ENCODE data around the gene SLC37A2. TPM values are rescaled to one million over a fixed set of nuclear protein-coding genes. Genes with fewer than 3 reads are reported as not detected.

The SLC37A2 gene
- total RNA-seq, 1 experiment from 2014 or later: 10.2 TPM

DNA sequence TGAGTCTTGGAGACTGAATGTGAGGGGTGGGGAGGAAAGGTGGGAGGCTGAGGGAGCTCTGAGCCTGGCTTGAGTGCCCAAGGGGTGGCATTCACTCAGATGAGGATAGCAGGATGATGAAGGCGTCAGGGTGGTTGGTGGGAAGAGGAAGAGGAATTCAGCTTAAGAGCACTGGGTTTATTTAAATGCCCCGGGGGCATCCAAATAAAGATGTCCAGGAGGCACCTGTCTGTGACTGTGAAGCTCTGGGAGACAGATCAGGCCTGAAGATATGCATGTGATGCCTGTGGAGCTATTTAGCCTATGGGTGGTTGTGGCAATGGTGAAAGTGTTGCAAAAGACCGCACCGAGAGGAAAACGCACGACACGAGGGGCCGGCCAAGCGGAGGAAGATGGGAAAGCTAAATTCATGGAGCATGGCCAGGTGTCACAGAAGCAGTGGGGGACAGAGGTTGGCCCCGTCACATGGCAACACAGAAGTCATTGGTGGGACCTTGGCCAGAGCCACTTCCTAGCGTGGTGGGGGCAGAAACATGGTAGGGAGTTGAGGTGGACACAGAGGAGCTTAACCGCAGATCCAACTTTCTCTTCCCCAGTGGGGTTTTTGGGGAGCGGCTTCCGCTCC is 15.5 kb downstream of the SLC37A2 start:
- H2AFZ ChIP-seq (ENCODE audit: low read length): no peak overlapping the region
- ATAC-seq: no peak
- no peaks in the 10 kb centered on the region for H3K9me2 ChIP-seq (replicated peaks; ENCODE audit: low read length)
- H3K79me2 ChIP-seq (ENCODE audit: low read length): no peaks in the 10 kb centered on the region
- intact Hi-C loops (cut with micrococcal nuclease): no loop called here
- no peak overlapping the region for H3K4me2 ChIP-seq (ENCODE audit: low read length)
- no TSS peak for BruUV-seq (replicated peaks)
- DNase-seq: no peak
- H4K20me1 ChIP-seq (ENCODE audit: low read length): no peaks in the 10 kb centered on the region
- H3K9me3 ChIP-seq (ENCODE audit: low read length): no peaks in the 10 kb centered on the region
- H3K36me3 ChIP-seq (ENCODE audit: low read depth, low read length): no peaks in the 10 kb centered on the region
- ChIA-PET POLR2A (ENCODE audit: unreplicated experiment) (no interaction called here), CTCF (no interaction called here)
- H3K4me1 ChIP-seq (ENCODE audit: insufficient read depth, low read length): peaks cover 23% of the 10 kb centered on the region
- no peaks in the 10 kb centered on the region for H3K27me3 ChIP-seq (ENCODE audit: low read length)
- no peak overlapping the region for H3K27ac ChIP-seq (ENCODE audit: low read length)
- no peak overlapping the region for H3K4me3 ChIP-seq (ENCODE audit: low read length)
- TF ChIP-seq EZH2phosphoT487 (IDR thresholded peaks at IDR 0.05; ENCODE audit: borderline replicate concordance, low read length): no peak
- TF ChIP-seq EZH2 (IDR thresholded peaks at IDR 0.05; ENCODE audit: low read length, unreplicated experiment): no peak
- TF ChIP-seq, protein P1, sequence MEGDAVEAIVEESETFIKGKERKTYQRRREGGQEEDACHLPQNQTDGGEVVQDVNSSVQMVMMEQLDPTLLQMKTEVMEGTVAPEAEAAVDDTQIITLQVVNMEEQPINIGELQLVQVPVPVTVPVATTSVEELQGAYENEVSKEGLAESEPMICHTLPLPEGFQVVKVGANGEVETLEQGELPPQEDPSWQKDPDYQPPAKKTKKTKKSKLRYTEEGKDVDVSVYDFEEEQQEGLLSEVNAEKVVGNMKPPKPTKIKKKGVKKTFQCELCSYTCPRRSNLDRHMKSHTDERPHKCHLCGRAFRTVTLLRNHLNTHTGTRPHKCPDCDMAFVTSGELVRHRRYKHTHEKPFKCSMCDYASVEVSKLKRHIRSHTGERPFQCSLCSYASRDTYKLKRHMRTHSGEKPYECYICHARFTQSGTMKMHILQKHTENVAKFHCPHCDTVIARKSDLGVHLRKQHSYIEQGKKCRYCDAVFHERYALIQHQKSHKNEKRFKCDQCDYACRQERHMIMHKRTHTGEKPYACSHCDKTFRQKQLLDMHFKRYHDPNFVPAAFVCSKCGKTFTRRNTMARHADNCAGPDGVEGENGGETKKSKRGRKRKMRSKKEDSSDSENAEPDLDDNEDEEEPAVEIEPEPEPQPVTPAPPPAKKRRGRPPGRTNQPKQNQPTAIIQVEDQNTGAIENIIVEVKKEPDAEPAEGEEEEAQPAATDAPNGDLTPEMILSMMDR (conservative IDR thresholded peaks at IDR 0.05; ENCODE audit: low read depth, low read length): no peak
- no peaks in the 10 kb centered on the region for H3F3A ChIP-seq (ENCODE audit: low read length, unreplicated experiment)
- no peak overlapping the region for H3K9ac ChIP-seq (ENCODE audit: low read length)

DNA sequence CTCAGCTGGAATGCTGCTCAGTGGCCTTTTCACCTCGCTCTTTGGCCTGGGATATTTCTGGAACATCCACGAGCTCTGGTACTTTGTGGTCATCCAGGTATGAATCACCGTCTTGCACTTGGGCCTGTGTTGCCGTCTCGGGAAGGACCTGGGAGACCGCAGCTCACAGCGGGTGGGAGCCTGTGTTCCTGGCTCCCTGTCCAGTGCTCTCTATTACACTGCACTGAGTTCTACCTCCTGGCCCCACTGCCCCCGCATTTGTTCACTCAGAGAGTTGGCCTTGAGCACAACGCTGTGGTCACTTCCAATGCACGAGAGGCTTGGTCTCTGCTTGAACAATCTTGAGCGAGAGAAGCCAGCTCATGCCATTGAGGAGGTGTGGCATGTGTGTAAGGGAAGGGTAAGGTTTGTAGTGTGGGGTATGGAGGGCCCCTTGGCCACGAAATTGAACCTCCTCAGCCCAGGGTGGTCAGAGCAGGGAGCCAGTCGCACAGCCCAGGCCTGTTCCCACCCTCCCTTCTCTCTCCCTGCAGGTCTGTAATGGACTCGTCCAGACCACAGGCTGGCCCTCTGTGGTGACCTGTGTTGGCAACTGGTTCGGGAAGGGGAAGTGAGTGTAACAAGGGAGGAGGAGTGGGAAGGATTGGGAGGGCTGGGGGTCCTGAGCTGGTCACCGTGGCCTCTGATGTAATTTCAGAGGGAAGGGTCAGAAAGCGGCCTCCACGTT is 16.2 kb downstream of the SLC37A2 start:
- Histone ChIP-seq H3K4me3 (ENCODE audit: low read length) (no peak overlapping the region), H3K4me2 (ENCODE audit: low read length) (no peak overlapping the region), H2AFZ (ENCODE audit: low read length) (no peak overlapping the region), H3K27me3 (ENCODE audit: low read length) (no peaks in the 10 kb centered on the region), H4K20me1 (ENCODE audit: low read length) (no peaks in the 10 kb centered on the region), H3K27ac (ENCODE audit: low read length) (no peak overlapping the region), H3F3A (ENCODE audit: low read length, unreplicated experiment) (no peaks in the 10 kb centered on the region), H3K36me3 (ENCODE audit: low read depth, low read length) (no peaks in the 10 kb centered on the region), H3K79me2 (ENCODE audit: low read length) (no peaks in the 10 kb centered on the region), H3K9me2 (replicated peaks; ENCODE audit: low read length) (no peaks in the 10 kb centered on the region), H3K4me1 (ENCODE audit: insufficient read depth, low read length) (peaks cover 29% of the 10 kb centered on the region), H3K9ac (ENCODE audit: low read length) (no peak overlapping the region), H3K9me3 (ENCODE audit: low read length) (no peaks in the 10 kb centered on the region)
- CTCF ChIA-PET: no interaction called here
- intact Hi-C loops (cut with micrococcal nuclease): no loop called here
- TF ChIP-seq EZH2 (IDR thresholded peaks at IDR 0.05; ENCODE audit: low read length, unreplicated experiment) (no peak), EZH2phosphoT487 (IDR thresholded peaks at IDR 0.05; ENCODE audit: borderline replicate concordance, low read length) (no peak)
- TF ChIP-seq, protein P1 (conservative IDR thresholded peaks at IDR 0.05; ENCODE audit: low read depth, low read length): no peak
- ATAC-seq: no peak
- POLR2A ChIA-PET (ENCODE audit: unreplicated experiment): no interaction called here
- no peak for DNase-seq
- BruUV-seq (replicated peaks): no TSS peak

DNA sequence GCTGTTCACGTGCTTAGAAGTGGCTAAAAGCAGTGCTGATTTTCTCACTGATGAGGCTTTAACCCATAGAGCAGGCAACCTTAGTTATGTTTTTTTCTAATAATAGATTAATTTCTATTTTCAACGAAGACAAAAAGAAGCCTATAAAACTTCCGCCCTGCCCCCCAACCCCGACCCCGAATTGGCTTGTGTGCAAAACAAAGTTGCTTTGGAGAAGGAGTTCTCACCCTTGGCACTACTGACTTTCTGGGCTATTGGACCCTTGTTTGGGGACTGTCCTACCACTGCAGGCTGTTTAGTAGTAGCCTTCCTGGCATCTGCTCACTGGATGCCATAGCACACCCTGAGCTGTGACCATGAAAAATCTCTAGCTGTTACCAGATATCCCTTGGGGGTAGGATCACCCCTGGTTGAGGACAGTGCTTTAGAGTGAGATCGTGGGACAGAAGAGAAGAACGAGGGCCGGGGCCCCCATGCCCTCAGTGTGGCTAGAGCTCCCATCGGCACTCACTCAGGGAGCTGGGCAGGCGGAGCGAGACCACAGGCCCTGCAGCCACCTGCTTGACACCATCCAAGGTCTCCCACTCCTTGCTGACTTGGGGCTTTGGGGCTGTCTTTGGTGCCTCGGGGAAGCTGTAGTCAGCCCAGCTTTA is 16.9 kb downstream of the SLC37A2 start:
- H4K20me1 ChIP-seq (ENCODE audit: low read length): no peaks in the 10 kb centered on the region
- no peak overlapping the region for H3K9ac ChIP-seq (ENCODE audit: low read length)
- intact Hi-C loops (cut with micrococcal nuclease): no loop called here
- CTCF ChIA-PET: no interaction called here
- ATAC-seq (no peak), DNase-seq (no peak)
- H2AFZ ChIP-seq (ENCODE audit: low read length): no peak overlapping the region
- POLR2A ChIA-PET (ENCODE audit: unreplicated experiment): no interaction called here
- no peaks in the 10 kb centered on the region for H3K27me3 ChIP-seq (ENCODE audit: low read length)
- TF ChIP-seq, protein P1 (conservative IDR thresholded peaks at IDR 0.05; ENCODE audit: low read depth, low read length): no peak
- no peak for TF ChIP-seq EZH2phosphoT487 (IDR thresholded peaks at IDR 0.05; ENCODE audit: borderline replicate concordance, low read length)
- TF ChIP-seq EZH2 (IDR thresholded peaks at IDR 0.05; ENCODE audit: low read length, unreplicated experiment): no peak
- H3F3A ChIP-seq (ENCODE audit: low read length, unreplicated experiment): no peaks in the 10 kb centered on the region
- no peak overlapping the region for H3K4me2 ChIP-seq (ENCODE audit: low read length)
- BruUV-seq (replicated peaks): no TSS peak
- H3K4me3 ChIP-seq (ENCODE audit: low read length): no peak overlapping the region
- H3K36me3 ChIP-seq (ENCODE audit: low read depth, low read length): no peaks in the 10 kb centered on the region
- H3K9me3 ChIP-seq (ENCODE audit: low read length): no peaks in the 10 kb centered on the region
- H3K79me2 ChIP-seq (ENCODE audit: low read length): no peaks in the 10 kb centered on the region
- H3K4me1 ChIP-seq (ENCODE audit: insufficient read depth, low read length): peaks cover 29% of the 10 kb centered on the region
- no peaks in the 10 kb centered on the region for H3K9me2 ChIP-seq (replicated peaks; ENCODE audit: low read length)
- H3K27ac ChIP-seq (ENCODE audit: low read length): no peak overlapping the region

Data from PC-3 (cell line).